ENCODE data around the gene THADA. TPM values are rescaled to one million over a fixed set of nuclear protein-coding genes. Genes with fewer than 3 reads are reported as not detected.

The THADA gene
- total RNA-seq, 1 donor from 2014 or later: 29.3 TPM

GRCh38 chr2:43340066-43340465 is 255.8 kb downstream of the THADA start:
- Histone ChIP-seq H3K9me3 (ENCODE audit: low read depth) (no peaks in the 10 kb centered on the region), H3K4me3 (no peak overlapping the region), H2AFZ (replicated peaks) (no peak overlapping the region), H3K4me1 (peaks cover 24% of the 10 kb centered on the region), H3K36me3 (no peaks in the 10 kb centered on the region), H3K27me3 (no peaks in the 10 kb centered on the region), H3K27ac (no peak overlapping the region), H4K20me1 (ENCODE audit: low read depth) (no peaks in the 10 kb centered on the region), H3F3A (ENCODE audit: low read depth) (peaks cover 2% of the 10 kb centered on the region), H3K9ac (no peak overlapping the region), H3K4me2 (no peak overlapping the region), H3K79me2 (ENCODE audit: low read depth) (no peaks in the 10 kb centered on the region)
- no peak for TF ChIP-seq EZH2phosphoT487 (IDR thresholded peaks at IDR 0.05)
- no peak for TF ChIP-seq EZH2 (IDR thresholded peaks at IDR 0.05)
- TF ChIP-seq CTCF (IDR thresholded peaks at IDR 0.05): no peak
- H3K4me1 Mint-ChIP-seq: peaks cover 46% of the 10 kb centered on the region
- H3K27ac Mint-ChIP-seq: no peak overlapping the region
- H3K27me3 Mint-ChIP-seq (ENCODE audit: insufficient read depth, low read depth): peaks cover 7% of the 10 kb centered on the region
- H3K4me3 Mint-ChIP-seq: no peak overlapping the region
- peaks cover 4% of the 10 kb centered on the region for H3K36me3 Mint-ChIP-seq
- H3K9me3 Mint-ChIP-seq: no peaks in the 10 kb centered on the region
- no peak for DNase-seq (ENCODE audit: low spot score)

DNA sequence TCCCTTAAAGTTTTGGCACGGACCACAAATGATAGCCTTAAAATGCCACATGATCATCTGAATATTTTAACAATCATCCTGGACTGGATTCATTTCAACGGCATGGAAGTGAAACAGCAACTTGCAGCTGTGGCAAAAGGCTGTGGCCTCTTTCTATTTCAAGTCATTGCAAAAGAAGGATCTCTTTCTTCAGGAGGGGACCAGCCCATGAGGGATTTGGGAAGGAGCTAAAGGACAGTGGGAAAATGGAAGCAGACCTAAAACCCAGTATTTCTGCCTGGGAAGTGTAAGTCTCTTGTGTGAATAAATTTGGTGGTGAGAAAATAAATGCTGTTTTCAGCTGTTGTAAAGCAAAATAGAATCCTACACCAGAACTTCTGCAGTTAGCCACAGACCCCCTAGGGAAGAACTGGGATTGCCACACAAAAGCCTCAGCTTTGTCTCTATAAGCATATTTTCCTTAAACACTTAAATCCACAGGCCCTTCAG is 262.1 kb downstream of the THADA start:
- Histone ChIP-seq H3K27me3 (no peaks in the 10 kb centered on the region), H3K4me1 (peaks cover 22% of the 10 kb centered on the region), H3K4me3 (no peak overlapping the region), H2AFZ (replicated peaks) (peak overlapping the region; percentile 11), H3F3A (ENCODE audit: low read depth) (peaks cover 7% of the 10 kb centered on the region), H3K36me3 (no peaks in the 10 kb centered on the region), H3K79me2 (ENCODE audit: low read depth) (no peaks in the 10 kb centered on the region), H3K4me2 (peak overlapping the region; percentile 37), H3K9ac (no peak overlapping the region), H3K9me3 (ENCODE audit: low read depth) (no peaks in the 10 kb centered on the region), H3K27ac (peak overlapping the region; percentile 50), H4K20me1 (ENCODE audit: low read depth) (no peaks in the 10 kb centered on the region)
- Mint-ChIP-seq H3K4me1 (peaks cover 32% of the 10 kb centered on the region), H3K9me3 (no peaks in the 10 kb centered on the region), H3K27me3 (ENCODE audit: insufficient read depth, low read depth) (peaks cover 3% of the 10 kb centered on the region), H3K27ac (peak overlapping the region; percentile 58), H3K4me3 (peak overlapping the region; percentile 17), H3K36me3 (peaks cover 2% of the 10 kb centered on the region)
- DNase-seq (ENCODE audit: low spot score): no peak
- no peak for TF ChIP-seq EZH2 (IDR thresholded peaks at IDR 0.05)
- no peak for TF ChIP-seq EZH2phosphoT487 (IDR thresholded peaks at IDR 0.05)
- no peak for TF ChIP-seq CTCF (IDR thresholded peaks at IDR 0.05)

DNA sequence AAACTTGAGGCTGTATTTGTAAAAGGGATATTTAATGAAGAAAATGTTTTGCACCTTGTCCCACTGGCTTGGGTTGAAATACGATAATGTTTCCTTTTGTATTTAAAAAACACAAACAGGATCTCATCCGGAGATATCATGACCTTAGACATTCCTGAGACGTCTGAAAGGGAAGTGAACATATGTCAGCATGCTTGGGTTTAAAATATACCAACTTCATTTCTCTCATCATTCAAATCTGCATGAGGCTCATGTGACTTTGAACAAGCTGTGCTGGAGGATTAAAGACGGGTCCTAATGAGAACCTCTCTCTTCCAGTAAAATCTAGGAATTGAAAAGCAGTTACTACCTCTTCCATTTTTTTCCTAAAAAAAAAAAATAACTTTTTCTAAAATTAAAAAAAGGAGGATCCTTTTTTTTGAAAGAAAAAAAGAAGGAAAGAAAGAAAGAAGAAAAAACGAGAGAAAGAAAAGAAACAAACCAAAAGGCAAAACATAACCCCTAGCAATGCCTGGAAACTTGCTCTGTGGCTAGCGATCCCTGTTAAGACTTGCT is 262.7 kb downstream of the THADA start:
- Mint-ChIP-seq H3K27ac (peak overlapping the region; percentile 58), H3K4me3 (no peak overlapping the region), H3K4me1 (peaks cover 32% of the 10 kb centered on the region), H3K9me3 (no peaks in the 10 kb centered on the region), H3K27me3 (ENCODE audit: insufficient read depth, low read depth) (peaks cover 3% of the 10 kb centered on the region), H3K36me3 (peaks cover 2% of the 10 kb centered on the region)
- Histone ChIP-seq H2AFZ (replicated peaks) (peak overlapping the region; percentile 11), H3K27me3 (no peaks in the 10 kb centered on the region), H3K36me3 (no peaks in the 10 kb centered on the region), H3K27ac (peak overlapping the region; percentile 50), H3K4me3 (no peak overlapping the region), H4K20me1 (ENCODE audit: low read depth) (no peaks in the 10 kb centered on the region), H3K9me3 (ENCODE audit: low read depth) (no peaks in the 10 kb centered on the region), H3K9ac (no peak overlapping the region), H3F3A (ENCODE audit: low read depth) (peaks cover 7% of the 10 kb centered on the region), H3K4me1 (peaks cover 22% of the 10 kb centered on the region), H3K4me2 (peak overlapping the region; percentile 37), H3K79me2 (ENCODE audit: low read depth) (no peaks in the 10 kb centered on the region)
- DNase-seq (ENCODE audit: low spot score): no peak
- TF ChIP-seq EZH2 (IDR thresholded peaks at IDR 0.05) (no peak), EZH2phosphoT487 (IDR thresholded peaks at IDR 0.05) (no peak), CTCF (IDR thresholded peaks at IDR 0.05) (no peak)

Measured in neural progenitor cell (in vitro differentiated cells).